Activated naive CD8-positive, alpha-beta T cell treated with anti-CD3 and anti-CD28 coated beads, Interleukin-2, amount 50 U/mL, for 16 hours (primary cell): ENCODE results near the gene SERPINB1.

ENCODE experiments used
- DNase-seq: peaks from one replicate; pipeline ENCODE4 v3.0.0-alpha.2; 2020; ENCODE audit warnings: low read depth, low spot score

SERPINB1 gene

GRCh38 chr6:2850538-2851113, 9.0 kb upstream of the SERPINB1 start:
- DNase-seq: no peak

GRCh38 chr6:2848851-2849250, 7.2 kb upstream of the SERPINB1 start:
- peak; percentile 19 for DNase-seq

- no peak for DNase-seq
Observed at GRCh38 chr6:2845880-2846208, 4.2 kb upstream of the SERPINB1 start.

GRCh38 chr6:2844008-2844407, 2.3 kb upstream of the SERPINB1 start:
- DNase-seq: no peak

GRCh38 chr6:2843138-2843740, 1.6 kb upstream of the SERPINB1 start:
- DNase-seq: no peak

GRCh38 chr6:2842139-2842552, 483 bp upstream of the SERPINB1 start:
- DNase-seq: no peak

DNA sequence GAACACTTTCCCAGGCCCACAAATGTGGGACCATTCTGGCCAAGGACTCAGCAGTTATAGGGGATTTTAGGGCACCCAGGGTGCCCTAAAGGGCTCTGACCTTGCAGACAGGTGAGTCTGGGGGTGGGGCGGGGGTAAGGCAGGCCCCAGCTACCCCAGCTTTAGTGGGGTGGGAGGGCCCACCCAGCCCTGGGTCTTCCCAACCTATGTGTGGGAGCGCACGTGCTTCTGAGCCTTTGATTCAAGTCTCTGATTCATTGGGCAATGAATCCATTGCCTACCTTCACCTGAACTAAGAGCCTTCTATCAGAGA, 958 bp downstream of the SERPINB1 start:
- no peak for DNase-seq

GRCh38 chr6:2839982-2840748, 1.5 kb downstream of the SERPINB1 start:
- no peak for DNase-seq

- no peak for DNase-seq
Observed at GRCh38 chr6:2839195-2839981, 2.3 kb downstream of the SERPINB1 start.

DNA sequence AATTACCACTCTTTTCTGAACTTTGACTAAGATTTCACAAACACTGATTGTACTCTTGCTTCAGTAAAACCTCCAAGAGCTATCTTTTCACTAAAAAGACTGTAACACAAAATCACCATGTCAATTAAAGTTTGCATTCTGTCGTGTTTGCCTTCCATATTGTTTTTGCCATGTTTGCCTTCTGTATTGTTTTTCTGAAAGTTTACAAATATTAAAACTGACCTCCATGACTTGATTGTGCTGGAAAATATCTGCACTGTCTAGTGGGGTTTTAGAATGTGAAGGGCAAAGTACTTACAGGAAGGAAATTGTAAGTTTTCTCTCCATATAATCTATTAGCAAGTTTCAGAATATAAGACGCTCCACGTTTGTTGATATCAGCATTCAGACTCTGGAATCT, 3.4 kb downstream of the SERPINB1 start:
- DNase-seq: no peak

- DNase-seq: no peak
Observed at GRCh38 chr6:2834262-2834661, 7.4 kb downstream of the SERPINB1 start.

GRCh38 chr6:2831392-2831791, 10.3 kb downstream of the SERPINB1 start:
- DNase-seq: no peak

DNA sequence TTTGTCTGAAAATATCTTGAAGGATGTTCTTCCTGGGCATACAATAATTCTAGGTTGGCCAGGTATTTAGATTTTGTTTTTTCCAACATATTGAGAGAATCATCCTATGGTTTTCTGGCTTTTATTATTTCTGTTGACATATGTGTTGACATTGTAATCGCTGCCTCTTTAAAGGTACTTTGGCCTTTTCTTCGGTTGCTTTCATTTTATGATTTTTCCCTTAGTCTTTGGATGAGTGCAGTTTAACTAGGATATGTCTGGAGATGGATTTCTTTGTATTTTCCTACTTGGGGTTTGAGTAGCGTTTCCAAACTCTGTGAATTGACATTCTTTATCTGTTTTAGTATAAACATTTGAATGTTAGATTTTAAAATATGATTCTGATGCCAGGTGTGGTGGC, 11.5 kb downstream of the SERPINB1 start:
- DNase-seq: no peak

DNA sequence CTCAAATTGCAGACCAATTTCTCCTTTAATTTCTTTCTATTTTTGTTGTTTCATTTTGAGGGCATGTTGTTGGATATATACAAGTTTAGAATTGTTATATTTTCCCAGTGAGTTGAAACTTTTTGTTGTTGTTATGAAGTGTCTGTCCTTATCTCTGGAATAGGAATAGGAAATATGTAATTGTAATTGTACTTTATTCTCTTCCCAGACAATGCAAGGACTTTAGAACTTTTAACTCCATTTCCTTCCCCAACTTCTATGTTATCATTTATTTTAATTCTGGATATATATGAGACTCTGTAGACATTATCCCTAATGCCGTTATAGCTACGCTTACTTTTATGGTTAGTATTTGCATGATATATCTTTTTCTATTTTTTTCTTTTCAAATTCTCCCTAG, 12.4 kb downstream of the SERPINB1 start:
- DNase-seq: no peak

GRCh38 chr6:2828629-2829028, 13.0 kb downstream of the SERPINB1 start:
- no peak for DNase-seq

- DNase-seq: no peak
Observed at GRCh38 chr6:2827142-2827541, 14.5 kb downstream of the SERPINB1 start.

DNA sequence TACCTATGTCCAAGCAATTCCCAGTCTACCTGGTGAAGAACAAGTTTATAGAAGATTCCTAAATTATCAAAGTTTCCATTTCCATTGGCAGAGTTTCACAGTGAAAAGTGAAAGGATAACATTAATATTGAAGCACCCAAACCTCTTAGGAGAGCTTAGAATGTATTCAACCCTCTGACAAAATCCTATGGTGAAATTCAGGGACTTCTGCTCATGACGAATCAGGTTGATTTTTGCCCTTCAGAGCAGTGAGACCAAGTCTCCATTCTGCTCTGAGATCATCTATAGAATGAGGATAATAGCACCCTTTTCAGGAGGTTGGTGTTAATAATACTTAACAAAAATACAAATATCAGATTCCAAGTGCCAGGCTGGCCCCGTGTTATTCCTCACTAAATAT, 15.5 kb downstream of the SERPINB1 start:
- no peak for DNase-seq

DNA sequence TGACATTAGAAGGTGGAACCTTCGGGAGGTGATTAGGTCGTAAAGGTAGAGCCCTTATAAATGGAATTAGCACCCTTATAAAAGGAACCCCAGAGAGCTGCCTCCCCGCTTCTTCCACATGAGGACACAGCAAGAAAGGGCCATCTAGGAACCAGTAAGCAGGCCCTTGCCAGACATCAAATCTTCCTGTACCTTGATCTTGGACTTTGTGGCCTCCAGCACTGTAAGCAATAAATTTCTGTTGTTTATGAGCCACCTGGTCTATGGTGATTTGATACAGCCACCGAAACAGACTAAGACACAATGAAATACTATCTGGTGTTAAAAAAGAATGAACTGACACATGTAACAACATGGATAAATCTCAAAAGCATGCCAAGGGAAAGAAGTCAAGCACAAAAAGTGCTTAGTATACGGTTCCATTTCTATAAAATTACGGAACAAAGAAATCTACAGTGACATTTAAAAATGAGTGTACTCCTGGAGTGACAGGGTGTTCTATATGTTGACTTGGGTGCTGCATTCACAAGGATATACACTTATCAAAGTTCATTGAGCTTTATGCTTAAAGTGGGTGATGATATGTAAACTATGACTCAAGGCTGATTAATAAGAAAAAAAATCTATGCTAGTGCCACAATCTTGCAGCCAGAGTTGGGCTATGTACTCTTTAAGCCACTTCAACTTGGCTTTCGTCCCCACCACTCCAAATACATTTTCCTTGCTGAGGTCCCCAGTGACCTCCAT, 18.4 kb downstream of the SERPINB1 start:
- DNase-seq: no peak

DNA sequence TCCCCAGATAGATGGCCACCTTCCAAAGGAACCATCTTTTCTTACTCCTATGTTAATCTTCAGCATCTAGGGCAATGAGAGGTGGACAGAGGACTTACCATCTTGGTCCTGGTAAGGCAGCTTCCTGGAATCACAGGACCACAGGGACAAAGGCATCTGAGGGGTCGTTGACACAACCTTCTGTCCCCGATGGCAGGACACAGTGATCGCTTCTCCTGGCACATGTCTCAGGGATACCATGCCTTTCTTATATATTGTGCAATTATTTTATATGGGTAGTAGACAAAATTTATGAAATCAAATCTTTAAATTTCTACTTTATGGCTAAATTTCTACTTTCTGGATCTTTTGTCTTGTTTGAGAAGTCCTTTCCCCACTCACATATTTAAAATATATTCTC, 20.1 kb downstream of the SERPINB1 start:
- DNase-seq: no peak

DNA sequence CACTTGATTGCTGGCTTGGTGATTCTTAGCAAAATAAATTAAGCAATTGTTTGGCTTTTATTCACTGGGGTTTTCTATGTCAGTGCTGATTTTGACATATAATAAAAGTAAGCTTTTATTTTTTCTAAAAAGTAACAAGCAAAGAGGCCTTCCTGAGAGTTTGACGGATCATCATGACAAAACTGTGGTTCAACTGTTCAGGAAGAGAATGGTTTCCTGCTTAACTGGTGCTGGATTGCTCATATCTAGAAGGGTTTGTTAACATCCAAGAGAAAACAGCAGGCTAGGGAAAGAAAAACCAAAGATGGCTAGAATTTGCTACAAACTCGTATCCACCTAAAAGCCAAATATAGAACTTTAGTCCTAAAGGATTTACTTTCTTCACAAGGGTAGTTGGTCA, 21.2 kb downstream of the SERPINB1 start:
- no peak for DNase-seq

GRCh38 chr6:2819978-2820377, 21.7 kb downstream of the SERPINB1 start:
- DNase-seq: no peak

GRCh38 chr6:2819115-2819514, 22.5 kb downstream of the SERPINB1 start:
- DNase-seq: no peak
